Measurements from ENCODE around the gene PLD2.
A peak's percentile ranks its signal among the peaks of the same experiment; 100 is the strongest.

The PLD2 gene

GRCh38 chr17:4833941-4834680 lies 27.2 kb downstream of the PLD2 start (continued):
- TF ChIP-seq HIC1 (tag by site-specific recombination; IDR thresholded peaks at IDR 0.05): peak; percentile 13; the same call in 1 of the 2 replicates
- 0 out of 2 replicates have a peak, but pooled peaks have one; percentile 10 for TF ChIP-seq ZNF133 (tag by site-specific recombination; IDR thresholded peaks at IDR 0.05)
- TF ChIP-seq SETDB1 (IDR thresholded peaks at IDR 0.05; ENCODE audit: insufficient read length, low read length): no peak
- no peak for TF ChIP-seq ZNF488 (tag by site-specific recombination; IDR thresholded peaks at IDR 0.05)
- 0 out of 2 replicates have a peak, but pooled peaks have one; percentile 15 for TF ChIP-seq ZNF558 (tag by site-specific recombination; IDR thresholded peaks at IDR 0.05)
- no peak for TF ChIP-seq ZSCAN23 (tag by site-specific recombination; IDR thresholded peaks at IDR 0.05)
- peak; percentile 37; the same call in 1 of the 2 replicates for TF ChIP-seq SCRT2 (tag by site-specific recombination; IDR thresholded peaks at IDR 0.05)
- TF ChIP-seq GLIS2 (tag by site-specific recombination; IDR thresholded peaks at IDR 0.05): no peak
- no peak for TF ChIP-seq ZNF626 (tag by site-specific recombination; IDR thresholded peaks at IDR 0.05)
- no peak for TF ChIP-seq ZNF211 (tag by site-specific recombination; IDR thresholded peaks at IDR 0.05; ENCODE audit: low read depth)
- peak; percentile 90 for TF ChIP-seq ZBTB17 (tag by site-specific recombination; IDR thresholded peaks at IDR 0.05)
- TF ChIP-seq IKZF3 (tag by site-specific recombination; IDR thresholded peaks at IDR 0.05): peak; percentile 12; the same call in 1 of the 2 replicates
- peak; percentile 16; the same call in 1 of the 2 replicates for TF ChIP-seq SP2 (tag by site-specific recombination; IDR thresholded peaks at IDR 0.05)
- TF ChIP-seq KLF1 (tag by site-specific recombination; IDR thresholded peaks at IDR 0.05): peak; percentile 81
- no peak for TF ChIP-seq ZNF621 (tag by site-specific recombination; IDR thresholded peaks at IDR 0.05)
- TF ChIP-seq BCL6B (tag by site-specific recombination; IDR thresholded peaks at IDR 0.05): no peak
- TF ChIP-seq ZNF155 (tag by site-specific recombination; IDR thresholded peaks at IDR 0.05): no peak
- no peak for TF ChIP-seq ZNF571 (tag by site-specific recombination; IDR thresholded peaks at IDR 0.05)
- TF ChIP-seq ZNF121 (tag by site-specific recombination; IDR thresholded peaks at IDR 0.05): no peak
- TF ChIP-seq ZNF398 (tag by site-specific recombination; IDR thresholded peaks at IDR 0.05): no peak
- TF ChIP-seq ZBTB48 (tag by site-specific recombination; IDR thresholded peaks at IDR 0.05): peak; percentile 88; the same call in 1 of the 2 replicates
- TF ChIP-seq ZSCAN30 (tag by site-specific recombination; IDR thresholded peaks at IDR 0.05): no peak
- TF ChIP-seq ZNF169 (tag by site-specific recombination; IDR thresholded peaks at IDR 0.05): peak; percentile 5; the same call in 1 of the 2 replicates
- no peak for TF ChIP-seq ZNF362 (tag by site-specific recombination; IDR thresholded peaks at IDR 0.05)
- no peak for TF ChIP-seq ZNF311 (tag by site-specific recombination; IDR thresholded peaks at IDR 0.05; ENCODE audit: borderline replicate concordance)
- no peak for TF ChIP-seq ELK4 (IDR thresholded peaks at IDR 0.05; ENCODE audit: borderline replicate concordance, low read depth, low read length)
- TF ChIP-seq BCL11B (tag by site-specific recombination; IDR thresholded peaks at IDR 0.05; ENCODE audit: low read depth): no peak
- TF ChIP-seq ZNF76 (tag by site-specific recombination; IDR thresholded peaks at IDR 0.05; ENCODE audit: borderline replicate concordance, low read depth): peak; percentile 61; the same call in 1 of the 2 replicates
- TF ChIP-seq ZNF366 (tag by site-specific recombination; conservative IDR thresholded peaks at IDR 0.05): peak; percentile 95

All from HEK293 (cell line).